Neural progenitor cell (in vitro differentiated cells): ENCODE measurements around the gene ARL16. TPM values are rescaled to one million over a fixed set of nuclear protein-coding genes. Genes with fewer than 3 reads are reported as not detected.

Experiments used
- DNase-seq: peaks from one replicate; pipeline ENCODE4 v3.0.0-alpha.2; 2016; ENCODE audit warnings: low spot score
- H2AFZ ChIP-seq: fragments of 200-600 bp; sonication (generic); replicated peaks from 2 replicates; pipeline ENCODE4 v1.6.1; 2016; ENCODE audit warnings: antibody characterized with exemption
- H3F3A ChIP-seq: fragments of 200-600 bp; sonication (generic); 2 replicates; pipeline ENCODE4 v1.6.1; 2016; ENCODE audit warnings: antibody characterized with exemption, low read depth
- H3K27ac ChIP-seq: fragments of 200-600 bp; sonication (generic); 2 replicates; pipeline ENCODE4 v1.5.1; 2016; ENCODE audit warnings: mild to moderate bottlenecking
- H3K27me3 ChIP-seq: fragments of 200-600 bp; sonication (generic); 2 replicates; pipeline ENCODE4 v1.6.1; 2016; ENCODE audit warnings: mild to moderate bottlenecking, moderate library complexity
- H3K36me3 ChIP-seq: fragments of 200-600 bp; sonication (generic); 2 replicates; pipeline ENCODE4 v1.5.1; 2016
- H3K4me1 ChIP-seq: fragments of 200-600 bp; sonication (generic); 2 replicates; pipeline ENCODE4 v1.6.1; 2016; ENCODE audit warnings: mixed run types
- H3K4me2 ChIP-seq: fragments of 200-600 bp; sonication (generic); 2 replicates; pipeline ENCODE4 v1.6.1; 2016
- H3K4me3 ChIP-seq: fragments of 200-600 bp; sonication (generic); 2 replicates; pipeline ENCODE4 v1.5.1; 2016
- H3K79me2 ChIP-seq: fragments of 200-600 bp; sonication (generic); 2 replicates; pipeline ENCODE4 v1.6.1; 2016; ENCODE audit warnings: low read depth
- H3K9ac ChIP-seq: fragments of 200-600 bp; sonication (generic); 2 replicates; pipeline ENCODE4 v1.6.1; 2016
- H3K9me3 ChIP-seq: fragments of 200-600 bp; sonication (generic); 2 replicates; pipeline ENCODE4 v1.5.1; 2016; ENCODE audit warnings: low read depth
- H4K20me1 ChIP-seq: fragments of 200-600 bp; sonication (generic); 2 replicates; pipeline ENCODE4 v1.6.1; 2016; ENCODE audit warnings: low read depth
- H3K27ac Mint-ChIP-seq: 3 replicates; pipeline ENCODE4 v1.8.0; 2021; ENCODE audit warnings: mixed read lengths
- H3K27me3 Mint-ChIP-seq: 2 replicates; pipeline ENCODE4 v1.8.0; 2022; ENCODE audit warnings: low read depth, mild to moderate bottlenecking, inconsistent platforms, moderate library complexity, mixed read lengths; ENCODE audit not compliant: insufficient read depth
- H3K36me3 Mint-ChIP-seq: 3 replicates; pipeline ENCODE4 v1.8.0; 2021; ENCODE audit warnings: mixed read lengths
- H3K4me1 Mint-ChIP-seq: 3 replicates; pipeline ENCODE4 v1.8.0; 2021; ENCODE audit warnings: mixed read lengths
- H3K4me3 Mint-ChIP-seq: 3 replicates; pipeline ENCODE4 v1.8.0; 2021; ENCODE audit warnings: mild to moderate bottlenecking, moderate library complexity, mixed read lengths
- H3K9me3 Mint-ChIP-seq: 3 replicates; pipeline ENCODE4 v1.8.0; 2020; ENCODE audit warnings: mixed read lengths
- EZH2 ChIP-seq: fragments of 200-600 bp; sonication (generic); IDR thresholded peaks from 2 replicates; pipeline ENCODE4 v1.6.1; 2017; ENCODE audit warnings: antibody characterized with exemption, mild to moderate bottlenecking, moderate library complexity
- EZH2phosphoT487 ChIP-seq: fragments of 200-600 bp; sonication (generic); IDR thresholded peaks from 2 replicates; pipeline ENCODE4 v1.6.1; 2017; ENCODE audit warnings: antibody characterized with exemption
- total RNA-seq: library from RNA; depleted of rRNA; stranded (reverse); fragments of >200 nt; gene quantifications from 2 replicates; pipeline ENCODE4 v1.2.3, GENCODE V29; 2015; ENCODE audit warnings: low replicate concordance
- TF ChIP-seq, protein P1 (sequence below): fragments of 200-600 bp; sonication (generic); IDR thresholded peaks from 2 replicates; pipeline ENCODE4 v1.5.1; 2017; ENCODE audit warnings: antibody characterized with exemption, mild to moderate bottlenecking

ARL16 gene
- total RNA-seq, 1 donor from 2014 or later, result 31.2 TPM

DNA sequence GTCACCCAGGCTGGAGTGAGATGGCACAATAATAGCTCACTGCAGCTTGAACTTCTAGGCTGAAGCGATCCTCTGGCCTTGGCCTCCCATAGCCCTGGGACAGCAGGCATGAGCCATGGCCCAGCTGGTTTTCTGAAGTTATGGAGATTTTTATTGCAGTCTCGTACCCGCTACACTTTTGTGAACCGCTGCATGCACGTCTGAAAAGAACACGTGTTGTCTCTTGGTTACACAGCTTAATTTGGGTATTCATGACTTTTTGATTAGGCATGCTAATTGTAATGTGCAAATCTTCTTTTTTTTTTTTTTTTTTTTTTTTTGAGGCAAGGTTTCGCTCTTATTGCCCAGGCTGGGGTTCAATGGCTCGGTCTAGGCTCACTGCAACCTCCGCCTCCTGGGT, 41.8 kb upstream of the ARL16 start:
- no peak overlapping the region for H3K4me3 Mint-ChIP-seq
- H3K4me2 ChIP-seq, result no peak overlapping the region
- peaks cover 5% of the 10 kb centered on the region for H3K4me1 Mint-ChIP-seq
- H2AFZ ChIP-seq, result no peak overlapping the region
- TF ChIP-seq EZH2phosphoT487, result no peak
- TF ChIP-seq, protein P1, sequence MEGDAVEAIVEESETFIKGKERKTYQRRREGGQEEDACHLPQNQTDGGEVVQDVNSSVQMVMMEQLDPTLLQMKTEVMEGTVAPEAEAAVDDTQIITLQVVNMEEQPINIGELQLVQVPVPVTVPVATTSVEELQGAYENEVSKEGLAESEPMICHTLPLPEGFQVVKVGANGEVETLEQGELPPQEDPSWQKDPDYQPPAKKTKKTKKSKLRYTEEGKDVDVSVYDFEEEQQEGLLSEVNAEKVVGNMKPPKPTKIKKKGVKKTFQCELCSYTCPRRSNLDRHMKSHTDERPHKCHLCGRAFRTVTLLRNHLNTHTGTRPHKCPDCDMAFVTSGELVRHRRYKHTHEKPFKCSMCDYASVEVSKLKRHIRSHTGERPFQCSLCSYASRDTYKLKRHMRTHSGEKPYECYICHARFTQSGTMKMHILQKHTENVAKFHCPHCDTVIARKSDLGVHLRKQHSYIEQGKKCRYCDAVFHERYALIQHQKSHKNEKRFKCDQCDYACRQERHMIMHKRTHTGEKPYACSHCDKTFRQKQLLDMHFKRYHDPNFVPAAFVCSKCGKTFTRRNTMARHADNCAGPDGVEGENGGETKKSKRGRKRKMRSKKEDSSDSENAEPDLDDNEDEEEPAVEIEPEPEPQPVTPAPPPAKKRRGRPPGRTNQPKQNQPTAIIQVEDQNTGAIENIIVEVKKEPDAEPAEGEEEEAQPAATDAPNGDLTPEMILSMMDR, result no peak
- TF ChIP-seq EZH2, result no peak
- H3K9ac ChIP-seq, result no peak overlapping the region
- no peaks in the 10 kb centered on the region for H3K27me3 ChIP-seq
- no peaks in the 10 kb centered on the region for H3K9me3 ChIP-seq
- no peaks in the 10 kb centered on the region for H4K20me1 ChIP-seq
- no peaks in the 10 kb centered on the region for H3K36me3 ChIP-seq
- H3K9me3 Mint-ChIP-seq, result no peaks in the 10 kb centered on the region
- peaks cover 2% of the 10 kb centered on the region for H3K27me3 Mint-ChIP-seq
- H3F3A ChIP-seq, result peaks cover 11% of the 10 kb centered on the region
- no peak overlapping the region for H3K27ac ChIP-seq
- no peaks in the 10 kb centered on the region for H3K4me1 ChIP-seq
- no peaks in the 10 kb centered on the region for H3K79me2 ChIP-seq
- no peak overlapping the region for H3K4me3 ChIP-seq
- no peaks in the 10 kb centered on the region for H3K36me3 Mint-ChIP-seq
- H3K27ac Mint-ChIP-seq, result no peak overlapping the region
- DNase-seq, result no peak

DNA sequence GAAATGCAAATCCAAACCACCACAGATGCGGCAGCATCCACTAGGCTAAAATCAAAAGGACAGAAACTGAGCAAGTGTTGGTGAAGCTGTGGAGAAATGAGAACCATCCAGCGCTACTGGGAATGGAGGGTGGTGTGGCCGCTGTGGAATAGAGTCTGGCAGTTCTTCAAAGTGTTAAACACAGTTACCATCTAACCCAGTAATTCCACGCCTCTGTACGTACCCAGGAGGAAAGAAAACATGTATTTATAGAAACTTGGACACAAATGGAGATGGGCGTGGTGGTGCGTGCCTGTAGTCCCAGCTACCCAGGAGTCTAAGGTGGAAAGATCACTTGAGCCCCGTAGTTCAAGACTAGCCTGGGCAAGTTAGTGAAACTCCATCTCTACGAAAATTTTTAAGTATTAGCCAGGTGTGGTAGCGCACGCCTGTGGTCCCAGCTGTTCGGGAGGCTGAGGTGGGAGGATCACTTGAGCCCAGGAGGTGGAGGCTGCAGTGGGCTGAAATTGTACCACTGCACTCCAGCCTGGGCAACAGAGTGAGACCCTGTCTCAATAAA, 40.1 kb upstream of the ARL16 start:
- Mint-ChIP-seq H3K36me3 (no peaks in the 10 kb centered on the region), H3K9me3 (no peaks in the 10 kb centered on the region), H3K4me1 (peaks cover 2% of the 10 kb centered on the region), H3K27me3 (peaks cover 2% of the 10 kb centered on the region), H3K4me3 (no peak overlapping the region), H3K27ac (no peak overlapping the region)
- no peaks in the 10 kb centered on the region for H3K36me3 ChIP-seq
- no peaks in the 10 kb centered on the region for H4K20me1 ChIP-seq
- H3K79me2 ChIP-seq, result no peaks in the 10 kb centered on the region
- H3K27ac ChIP-seq, result no peak overlapping the region
- no peak overlapping the region for H3K4me3 ChIP-seq
- no peaks in the 10 kb centered on the region for H3K27me3 ChIP-seq
- no peak overlapping the region for H2AFZ ChIP-seq
- H3K4me1 ChIP-seq, result no peaks in the 10 kb centered on the region
- peaks cover 11% of the 10 kb centered on the region for H3F3A ChIP-seq
- H3K9me3 ChIP-seq, result no peaks in the 10 kb centered on the region
- no peak overlapping the region for H3K9ac ChIP-seq
- no peak overlapping the region for H3K4me2 ChIP-seq
- no peak for DNase-seq
- no peak for TF ChIP-seq EZH2phosphoT487
- TF ChIP-seq, protein P1, result no peak
- TF ChIP-seq EZH2, result no peak

- Histone ChIP-seq H3K27ac (no peak overlapping the region), H4K20me1 (no peaks in the 10 kb centered on the region)
- H3K36me3 Mint-ChIP-seq, result peaks cover 2% of the 10 kb centered on the region
Observed at GRCh38 chr17:81722184-81723120, 38.9 kb upstream of the ARL16 start.

More at GRCh38 chr17:81722184-81723120, 38.9 kb upstream of the ARL16 start:
- no peaks in the 10 kb centered on the region for H3K9me3 ChIP-seq
- H3K4me3 Mint-ChIP-seq, result no peak overlapping the region
- no peak overlapping the region for H3K27ac Mint-ChIP-seq
- no peak for DNase-seq
- TF ChIP-seq EZH2 (no peak), EZH2phosphoT487 (no peak)
- TF ChIP-seq, protein P1, result no peak
- no peaks in the 10 kb centered on the region for H3K79me2 ChIP-seq
- H3K4me2 ChIP-seq, result no peak overlapping the region
- H2AFZ ChIP-seq, result no peak overlapping the region
- no peaks in the 10 kb centered on the region for H3K36me3 ChIP-seq
- no peak overlapping the region for H3K9ac ChIP-seq
- peaks cover 11% of the 10 kb centered on the region for H3F3A ChIP-seq
- no peaks in the 10 kb centered on the region for H3K27me3 ChIP-seq
- no peaks in the 10 kb centered on the region for H3K9me3 Mint-ChIP-seq
- peaks cover 2% of the 10 kb centered on the region for H3K4me1 Mint-ChIP-seq
- no peak overlapping the region for H3K4me3 ChIP-seq
- H3K4me1 ChIP-seq, result no peaks in the 10 kb centered on the region
- peaks cover 4% of the 10 kb centered on the region for H3K27me3 Mint-ChIP-seq
